Measurements from ENCODE around the gene MED23.

GRCh38 chr6:131629651-131630050 is 1.6 kb upstream of the MED23 start:
- TF ChIP-seq POLR2AphosphoS5 (IDR thresholded peaks at IDR 0.05) (peak; percentile 85), POLR2A (IDR thresholded peaks at IDR 0.05) (no peak)
